HG03039 (cell line): ENCODE data around the gene ABCC8.

ENCODE experiments used
- ATAC-seq: cut with Tn5 transposase; IDR thresholded peaks from one replicate; pipeline ENCODE4 v1.9.1; 2021; ENCODE audit warnings: mild to moderate bottlenecking, moderate library complexity; ENCODE audit not compliant: unreplicated experiment

Gene ABCC8

GRCh38 chr11:17506314-17506713, 29.7 kb upstream of the ABCC8 start:
- ATAC-seq, result no peak

- ATAC-seq, result no peak
Observed at GRCh38 chr11:17505146-17505545, 28.5 kb upstream of the ABCC8 start.

- ATAC-seq, result peak; percentile 49
Observed at GRCh38 chr11:17504330-17505107, 27.9 kb upstream of the ABCC8 start.

GRCh38 chr11:17502630-17503029, 26.0 kb upstream of the ABCC8 start:
- ATAC-seq, result no peak

- ATAC-seq, result no peak
Observed at GRCh38 chr11:17500673-17501072, 24.0 kb upstream of the ABCC8 start.

- no peak for ATAC-seq
Observed at GRCh38 chr11:17498475-17498874, 21.8 kb upstream of the ABCC8 start.

GRCh38 chr11:17498058-17498457, 21.4 kb upstream of the ABCC8 start:
- no peak for ATAC-seq

GRCh38 chr11:17496406-17496805, 19.8 kb upstream of the ABCC8 start:
- ATAC-seq, result no peak

- ATAC-seq, result no peak
Observed at GRCh38 chr11:17494019-17494418, 17.4 kb upstream of the ABCC8 start.

GRCh38 chr11:17490938-17491337, 14.3 kb upstream of the ABCC8 start:
- ATAC-seq, result no peak

GRCh38 chr11:17490232-17490631, 13.6 kb upstream of the ABCC8 start:
- ATAC-seq, result no peak

- ATAC-seq, result no peak
Observed at GRCh38 chr11:17489751-17490150, 13.1 kb upstream of the ABCC8 start.

GRCh38 chr11:17488563-17488962, 11.9 kb upstream of the ABCC8 start:
- ATAC-seq, result no peak

- no peak for ATAC-seq
Observed at GRCh38 chr11:17486646-17487045, 10.0 kb upstream of the ABCC8 start.

- ATAC-seq, result no peak
Observed at GRCh38 chr11:17483505-17483904, 6.9 kb upstream of the ABCC8 start.

GRCh38 chr11:17481905-17482304, 5.3 kb upstream of the ABCC8 start:
- no peak for ATAC-seq

- no peak for ATAC-seq
Observed at GRCh38 chr11:17479284-17480214, 2.9 kb upstream of the ABCC8 start.

GRCh38 chr11:17478070-17478469, 1.4 kb upstream of the ABCC8 start:
- no peak for ATAC-seq

GRCh38 chr11:17477361-17477760, 716 bp upstream of the ABCC8 start:
- no peak for ATAC-seq

- ATAC-seq, result no peak
Observed at GRCh38 chr11:17477084-17477333, 364 bp upstream of the ABCC8 start.

GRCh38 chr11:17475666-17476316, 854 bp downstream of the ABCC8 start:
- no peak for ATAC-seq
